ENCODE results near the gene RNU5B-1.

RNU5B-1 gene

GRCh38 chr15:65302061-65302460 lies 2.4 kb upstream of the RNU5B-1 start:
- no peak for DNase-seq (ENCODE audit: low read depth)
- no peak overlapping the region for H3K4me3 ChIP-seq (ENCODE audit: control insufficient read depth, low read depth, low read length)
- no peak for TF ChIP-seq CTCF (IDR thresholded peaks at IDR 0.05; ENCODE audit: control insufficient read depth, insufficient read depth, low read depth, low read length, missing control alignments)

DNA sequence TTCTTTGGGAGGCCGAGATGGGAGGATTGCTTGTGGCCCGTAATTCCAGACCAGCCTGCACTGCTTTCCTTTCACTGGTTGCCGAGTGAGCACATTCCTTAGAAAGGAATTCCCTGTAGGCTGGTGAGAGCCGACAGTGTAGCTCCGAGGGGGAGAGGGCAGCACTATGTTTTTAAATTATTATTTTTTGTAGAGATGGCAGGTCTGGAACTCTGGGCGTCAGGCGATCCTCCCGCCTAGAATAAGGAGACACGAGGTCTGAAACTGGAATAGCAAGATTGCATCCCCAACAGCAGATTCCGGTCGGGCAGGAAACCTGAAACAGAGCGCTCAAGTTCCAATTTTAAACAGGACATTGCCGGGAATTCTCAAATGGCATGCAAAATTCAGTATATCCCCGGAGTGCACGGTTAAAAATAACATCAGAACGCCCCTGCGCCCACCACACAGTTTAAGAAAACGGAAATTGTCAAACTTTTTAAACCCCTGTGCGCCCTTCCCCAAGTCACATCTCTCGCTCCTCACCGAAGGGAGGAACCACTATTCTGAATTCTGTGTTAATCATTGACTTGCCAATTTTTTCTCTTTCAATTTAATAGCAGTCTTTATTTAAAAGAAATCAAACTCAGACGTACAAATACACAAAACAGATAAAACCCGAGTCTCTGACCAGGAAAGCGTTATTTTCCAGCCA lies 643 bp upstream of the RNU5B-1 start:
- peak overlapping the region; percentile 48 for H3K4me3 ChIP-seq (ENCODE audit: control insufficient read depth, low read depth, low read length)
- no peak for DNase-seq (ENCODE audit: low read depth)
- no peak for TF ChIP-seq CTCF (IDR thresholded peaks at IDR 0.05; ENCODE audit: control insufficient read depth, insufficient read depth, low read depth, low read length, missing control alignments)

- no peak for TF ChIP-seq CTCF (IDR thresholded peaks at IDR 0.05; ENCODE audit: control insufficient read depth, insufficient read depth, low read depth, low read length, missing control alignments)
- no peak for DNase-seq (ENCODE audit: low read depth)
- no peak overlapping the region for H3K4me3 ChIP-seq (ENCODE audit: control insufficient read depth, low read depth, low read length)
Observed at GRCh38 chr15:65305150-65305758, 777 bp downstream of the RNU5B-1 start.

DNA sequence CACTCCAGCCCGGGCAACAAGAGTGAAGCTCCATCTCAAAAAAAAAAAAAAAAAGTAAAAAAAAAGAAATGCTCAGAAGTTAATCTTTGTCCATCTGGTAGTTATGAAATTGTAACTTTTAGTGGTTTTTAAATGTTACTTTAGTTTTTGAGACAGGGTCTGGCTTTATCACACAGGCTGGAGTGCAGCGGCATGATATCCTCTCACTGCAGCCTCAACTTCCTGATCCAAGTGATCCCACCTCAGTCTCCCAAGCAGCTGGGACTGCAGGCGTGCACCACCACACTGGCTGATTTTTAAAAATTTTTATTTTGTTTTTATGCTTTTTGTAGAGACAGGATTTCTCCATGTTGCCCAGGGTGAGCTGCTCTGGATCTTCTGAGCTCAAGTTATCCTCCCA lies 1.3 kb downstream of the RNU5B-1 start:
- H3K4me3 ChIP-seq (ENCODE audit: control insufficient read depth, low read depth, low read length), result no peak overlapping the region
- DNase-seq (ENCODE audit: low read depth), result no peak
- no peak for TF ChIP-seq CTCF (IDR thresholded peaks at IDR 0.05; ENCODE audit: control insufficient read depth, insufficient read depth, low read depth, low read length, missing control alignments)

- no peak for DNase-seq (ENCODE audit: low read depth)
- no peak for TF ChIP-seq CTCF (IDR thresholded peaks at IDR 0.05; ENCODE audit: control insufficient read depth, insufficient read depth, low read depth, low read length, missing control alignments)
- H3K4me3 ChIP-seq (ENCODE audit: control insufficient read depth, low read depth, low read length), result no peak overlapping the region
Observed at GRCh38 chr15:65306551-65306950, 2.1 kb downstream of the RNU5B-1 start.

- no peak for DNase-seq (ENCODE audit: low read depth)
- H3K4me3 ChIP-seq (ENCODE audit: control insufficient read depth, low read depth, low read length), result no peak overlapping the region
Observed at GRCh38 chr15:65307978-65308377, 3.5 kb downstream of the RNU5B-1 start.

More at GRCh38 chr15:65307978-65308377, 3.5 kb downstream of the RNU5B-1 start:
- no peak for TF ChIP-seq CTCF (IDR thresholded peaks at IDR 0.05; ENCODE audit: control insufficient read depth, insufficient read depth, low read depth, low read length, missing control alignments)

All from AG09309 (cell line).